Measurements from ENCODE around the gene TRPV4.

TRPV4 gene

DNA sequence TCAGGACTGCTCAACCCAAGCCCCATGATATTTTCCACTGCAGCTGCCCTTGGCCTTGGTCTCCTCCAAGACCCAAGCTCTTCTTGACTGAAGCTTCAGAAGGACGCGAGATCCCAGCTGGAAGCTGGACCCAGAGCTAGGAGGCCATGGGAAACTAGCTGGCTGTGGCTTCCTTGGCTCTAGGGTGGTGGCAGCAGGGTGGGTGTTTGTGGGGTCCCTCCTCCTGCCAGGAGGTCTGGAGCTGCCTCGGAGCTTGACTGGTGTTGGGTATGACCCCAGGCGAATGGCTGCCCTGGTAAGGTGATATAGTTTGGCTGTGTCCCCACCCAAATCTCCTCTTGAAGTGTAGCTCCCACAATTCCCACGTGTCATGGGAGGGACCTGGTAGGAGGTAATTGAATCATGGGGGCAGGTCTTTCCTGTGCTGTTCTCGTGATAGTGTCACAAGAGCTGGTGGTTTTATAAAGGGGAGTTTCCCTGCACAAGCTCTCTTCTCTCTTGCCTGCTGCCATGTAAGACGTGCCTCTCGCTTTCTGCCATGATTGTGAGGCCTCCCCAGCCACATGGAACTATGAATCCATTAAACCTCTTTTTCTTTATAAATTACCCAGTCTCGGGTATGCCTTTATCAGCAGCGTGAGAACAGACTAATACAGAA, 51.4 kb downstream of the TRPV4 start:
- TF ChIP-seq, protein P1, sequence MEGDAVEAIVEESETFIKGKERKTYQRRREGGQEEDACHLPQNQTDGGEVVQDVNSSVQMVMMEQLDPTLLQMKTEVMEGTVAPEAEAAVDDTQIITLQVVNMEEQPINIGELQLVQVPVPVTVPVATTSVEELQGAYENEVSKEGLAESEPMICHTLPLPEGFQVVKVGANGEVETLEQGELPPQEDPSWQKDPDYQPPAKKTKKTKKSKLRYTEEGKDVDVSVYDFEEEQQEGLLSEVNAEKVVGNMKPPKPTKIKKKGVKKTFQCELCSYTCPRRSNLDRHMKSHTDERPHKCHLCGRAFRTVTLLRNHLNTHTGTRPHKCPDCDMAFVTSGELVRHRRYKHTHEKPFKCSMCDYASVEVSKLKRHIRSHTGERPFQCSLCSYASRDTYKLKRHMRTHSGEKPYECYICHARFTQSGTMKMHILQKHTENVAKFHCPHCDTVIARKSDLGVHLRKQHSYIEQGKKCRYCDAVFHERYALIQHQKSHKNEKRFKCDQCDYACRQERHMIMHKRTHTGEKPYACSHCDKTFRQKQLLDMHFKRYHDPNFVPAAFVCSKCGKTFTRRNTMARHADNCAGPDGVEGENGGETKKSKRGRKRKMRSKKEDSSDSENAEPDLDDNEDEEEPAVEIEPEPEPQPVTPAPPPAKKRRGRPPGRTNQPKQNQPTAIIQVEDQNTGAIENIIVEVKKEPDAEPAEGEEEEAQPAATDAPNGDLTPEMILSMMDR (IDR thresholded peaks at IDR 0.05; ENCODE audit: control insufficient read depth, extremely low read depth, insufficient read depth) = no peak
- no peak overlapping the region for H3K4me3 ChIP-seq (ENCODE audit: low read depth, low read length)
- no peak for DNase-seq (ENCODE audit: low read depth)

DNA sequence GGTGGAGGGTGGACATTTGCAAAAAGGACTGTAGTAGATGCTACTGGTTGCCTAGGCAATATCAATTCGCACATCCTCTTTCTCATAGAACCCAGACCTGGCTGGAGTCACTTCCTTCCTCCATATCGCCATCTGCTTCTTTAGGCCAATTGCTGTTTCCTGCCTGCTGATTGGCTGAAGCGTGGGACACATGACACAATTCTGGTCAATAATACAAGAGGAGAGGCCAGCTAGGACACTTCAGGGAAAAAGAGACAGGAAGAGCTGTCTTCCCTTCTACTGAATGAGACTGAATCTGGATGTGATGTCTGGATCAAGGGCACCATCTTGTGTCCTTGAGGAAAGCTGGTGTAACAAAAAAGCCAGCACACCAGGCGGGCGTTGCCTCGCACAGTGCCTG, 53.8 kb downstream of the TRPV4 start:
- DNase-seq (ENCODE audit: low read depth) = no peak
- no peak overlapping the region for H3K4me3 ChIP-seq (ENCODE audit: low read depth, low read length)
- TF ChIP-seq, protein P1 (IDR thresholded peaks at IDR 0.05; ENCODE audit: control insufficient read depth, extremely low read depth, insufficient read depth) = peak; percentile 7; the same call in 1 of the 2 replicates

- TF ChIP-seq, protein P1 (IDR thresholded peaks at IDR 0.05; ENCODE audit: control insufficient read depth, extremely low read depth, insufficient read depth) = no peak
- H3K4me3 ChIP-seq (ENCODE audit: low read depth, low read length) = no peak overlapping the region
These were observed 54.5 kb downstream of the TRPV4 start for GRCh38 chr12:109778684-109779083.

GRCh38 chr12:109777544-109777943, 55.7 kb downstream of the TRPV4 start:
- no peak overlapping the region for H3K4me3 ChIP-seq (ENCODE audit: low read depth, low read length)
- no peak for DNase-seq (ENCODE audit: low read depth)
- TF ChIP-seq, protein P1 (IDR thresholded peaks at IDR 0.05; ENCODE audit: control insufficient read depth, extremely low read depth, insufficient read depth) = no peak

More at GRCh38 chr12:109778684-109779083, 54.5 kb downstream of the TRPV4 start:
- no peak for DNase-seq (ENCODE audit: low read depth)

- TF ChIP-seq, protein P1 (IDR thresholded peaks at IDR 0.05; ENCODE audit: control insufficient read depth, extremely low read depth, insufficient read depth) = no peak
- DNase-seq (ENCODE audit: low read depth) = no peak
- H3K4me3 ChIP-seq (ENCODE audit: low read depth, low read length) = no peak overlapping the region
These were observed 56.6 kb downstream of the TRPV4 start for GRCh38 chr12:109776624-109777023.

- no peak for DNase-seq (ENCODE audit: low read depth)
- H3K4me3 ChIP-seq (ENCODE audit: low read depth, low read length) = no peak overlapping the region
- TF ChIP-seq, protein P1 (IDR thresholded peaks at IDR 0.05; ENCODE audit: control insufficient read depth, extremely low read depth, insufficient read depth) = peak; percentile 82
These were observed 57.9 kb downstream of the TRPV4 start for GRCh38 chr12:109775172-109775881.

All from LNCaP clone FGC (cell line).